Stimulated activated effector memory CD8-positive, alpha-beta T cell treated with anti-CD3 and anti-CD28 coated beads, Interleukin-12 subunit alpha, Interleukin-12 subunit beta, amount 100 ng/mL, for 72 hours (primary cell): ENCODE measurements around the gene USP37.

Experiments
- ATAC-seq: fragments of 150-1000 bp; cut with Tn5 transposase; 2 replicates; pipeline ENCODE4 v1.10.0; 2021
- DNase-seq, 2 donors: peaks; one replicate each; pipeline ENCODE4 v3.0.0; 2021 to 2022; ENCODE audit warnings: low spot score in 2 of 2
- H3K27ac Mint-ChIP-seq: one replicate; pipeline ENCODE4 v1.8.0; 2022; ENCODE audit warnings: mild to moderate bottlenecking, mixed read lengths
- H3K36me3 Mint-ChIP-seq: one replicate; pipeline ENCODE4 v1.8.0; 2022; ENCODE audit warnings: mild to moderate bottlenecking, mixed read lengths
- H3K4me1 Mint-ChIP-seq: one replicate; pipeline ENCODE4 v1.8.0; 2022; ENCODE audit warnings: mixed read lengths
- H3K4me3 Mint-ChIP-seq: one replicate; pipeline ENCODE4 v1.8.0; 2022; ENCODE audit warnings: mild to moderate bottlenecking, mixed read lengths
- H3K9me3 Mint-ChIP-seq: one replicate; pipeline ENCODE4 v1.8.0; 2022; ENCODE audit warnings: mixed read lengths

Gene USP37

GRCh38 chr2:218435003-218435982 lies 132.9 kb downstream of the USP37 start:
- DNase-seq (no peak), ATAC-seq (peak; percentile 14)
- peaks cover 5% of the 10 kb centered on the region for H3K36me3 Mint-ChIP-seq
- H3K4me1 Mint-ChIP-seq: peaks cover 6% of the 10 kb centered on the region
- H3K27ac Mint-ChIP-seq: no peak overlapping the region
- H3K4me3 Mint-ChIP-seq: no peak overlapping the region
- no peaks in the 10 kb centered on the region for H3K9me3 Mint-ChIP-seq

DNA sequence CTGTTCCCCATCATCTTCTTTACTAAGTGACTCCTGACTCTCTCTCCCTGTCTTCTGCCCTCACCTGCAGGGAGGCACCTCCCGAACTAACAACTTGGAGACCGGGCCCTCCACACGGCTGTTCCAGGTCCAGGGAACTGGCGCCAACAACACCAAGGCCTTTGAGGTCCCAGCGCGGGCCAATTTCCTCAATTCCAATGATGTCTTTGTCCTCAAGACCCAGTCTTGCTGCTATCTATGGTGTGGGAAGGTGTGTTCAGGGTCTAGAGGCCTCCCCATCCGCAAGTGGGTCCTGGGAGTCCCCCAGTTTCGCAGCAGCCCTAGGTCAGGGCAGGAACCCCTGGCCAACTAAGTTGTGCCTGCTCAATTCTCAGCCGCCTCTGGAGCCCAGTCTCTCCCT lies 133.7 kb downstream of the USP37 start:
- peaks cover 6% of the 10 kb centered on the region for H3K4me1 Mint-ChIP-seq
- ATAC-seq (no peak), DNase-seq (no peak)
- no peaks in the 10 kb centered on the region for H3K9me3 Mint-ChIP-seq
- no peak overlapping the region for H3K4me3 Mint-ChIP-seq
- H3K36me3 Mint-ChIP-seq: peaks cover 5% of the 10 kb centered on the region
- no peak overlapping the region for H3K27ac Mint-ChIP-seq

DNA sequence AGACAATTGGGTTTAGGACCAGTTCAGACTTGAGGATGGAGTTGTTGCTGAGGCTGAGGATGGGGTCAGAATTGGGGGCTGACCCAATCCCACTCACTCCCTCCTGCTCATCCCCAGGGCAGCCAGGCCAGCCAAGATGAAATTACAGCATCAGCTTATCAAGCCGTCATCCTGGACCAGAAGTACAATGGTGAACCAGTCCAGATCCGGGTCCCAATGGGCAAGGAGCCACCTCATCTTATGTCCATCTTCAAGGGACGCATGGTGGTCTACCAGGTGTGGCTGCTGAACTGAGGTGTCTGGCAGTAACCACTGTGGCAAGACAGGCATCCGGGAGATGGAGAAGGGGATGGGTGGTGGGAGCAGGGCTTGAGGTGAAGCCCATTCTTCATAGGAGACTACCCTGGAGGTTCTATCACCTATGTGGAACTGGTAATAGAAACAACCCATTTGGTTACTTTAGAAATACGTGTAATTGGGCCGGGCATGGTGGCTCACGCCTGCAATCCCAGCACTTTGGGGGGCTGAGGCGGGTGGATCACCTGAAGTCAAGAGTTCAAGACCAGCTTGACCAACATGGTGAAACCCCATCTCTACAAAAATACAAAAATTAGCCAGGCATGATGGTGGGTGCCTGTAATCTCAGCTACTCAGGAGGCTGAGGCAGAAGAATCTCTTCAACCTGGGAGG lies 135.3 kb downstream of the USP37 start:
- no peaks in the 10 kb centered on the region for H3K4me1 Mint-ChIP-seq
- no peaks in the 10 kb centered on the region for H3K9me3 Mint-ChIP-seq
- no peak overlapping the region for H3K4me3 Mint-ChIP-seq
- no peak overlapping the region for H3K27ac Mint-ChIP-seq
- DNase-seq (no peak), ATAC-seq (no peak)
- peaks cover 5% of the 10 kb centered on the region for H3K36me3 Mint-ChIP-seq

GRCh38 chr2:218431878-218432277 lies 136.3 kb downstream of the USP37 start:
- peaks cover 5% of the 10 kb centered on the region for H3K36me3 Mint-ChIP-seq
- H3K4me1 Mint-ChIP-seq: no peaks in the 10 kb centered on the region
- no peak overlapping the region for H3K4me3 Mint-ChIP-seq
- ATAC-seq (no peak), DNase-seq (no peak)
- no peak overlapping the region for H3K27ac Mint-ChIP-seq
- no peaks in the 10 kb centered on the region for H3K9me3 Mint-ChIP-seq

- DNase-seq (no peak), ATAC-seq (no peak)
- Mint-ChIP-seq H3K9me3 (no peaks in the 10 kb centered on the region), H3K36me3 (no peaks in the 10 kb centered on the region), H3K4me3 (no peak overlapping the region), H3K4me1 (no peaks in the 10 kb centered on the region), H3K27ac (peak overlapping the region; percentile 29)
These were observed 137.4 kb downstream of the USP37 start for GRCh38 chr2:218430721-218431120.

- Mint-ChIP-seq H3K4me3 (no peak overlapping the region), H3K27ac (peak overlapping the region; percentile 29), H3K36me3 (no peaks in the 10 kb centered on the region), H3K4me1 (no peaks in the 10 kb centered on the region), H3K9me3 (no peaks in the 10 kb centered on the region)
- no peak for ATAC-seq
- no peak for DNase-seq
These were observed 138.0 kb downstream of the USP37 start for GRCh38 chr2:218429911-218430692.

DNA sequence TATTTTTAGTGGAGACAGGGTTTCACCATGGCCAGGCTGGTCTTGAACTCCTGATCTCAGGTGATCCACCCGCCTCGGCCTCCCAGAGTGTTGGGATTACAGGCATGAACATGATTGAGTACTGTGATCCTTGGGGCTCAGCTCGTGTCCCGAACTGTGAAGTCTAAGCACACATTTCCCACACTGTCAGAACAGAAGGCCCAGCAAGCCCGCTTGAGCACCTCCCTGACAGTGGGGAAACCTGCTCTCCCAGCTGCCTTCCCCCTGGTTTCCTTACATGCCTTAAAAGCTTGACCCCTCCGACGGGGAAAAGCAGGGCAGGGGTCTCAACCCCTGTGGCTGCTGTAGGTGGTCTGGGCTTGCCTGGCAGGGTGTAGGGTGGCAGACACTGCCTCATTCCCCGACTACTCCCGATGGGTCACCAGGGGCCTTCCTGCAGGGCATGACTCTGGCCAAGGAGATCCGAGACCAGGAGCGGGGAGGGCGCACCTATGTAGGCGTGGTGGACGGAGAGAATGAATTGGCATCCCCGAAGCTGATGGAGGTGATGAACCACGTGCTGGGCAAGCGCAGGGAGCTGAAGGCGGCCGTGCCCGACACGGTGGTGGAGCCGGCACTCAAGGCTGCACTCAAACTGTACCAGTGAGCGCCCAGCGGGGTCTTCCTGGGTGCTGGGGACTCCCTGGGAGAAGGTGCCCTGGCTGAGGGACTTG lies 139.1 kb downstream of the USP37 start:
- Mint-ChIP-seq H3K9me3 (no peaks in the 10 kb centered on the region), H3K4me1 (no peaks in the 10 kb centered on the region), H3K4me3 (no peak overlapping the region), H3K27ac (no peak overlapping the region), H3K36me3 (no peaks in the 10 kb centered on the region)
- DNase-seq (no peak), ATAC-seq (no peak)

- DNase-seq (no peak), ATAC-seq (no peak)
- Mint-ChIP-seq H3K9me3 (no peaks in the 10 kb centered on the region), H3K27ac (peak overlapping the region; percentile 38), H3K36me3 (no peaks in the 10 kb centered on the region), H3K4me1 (no peaks in the 10 kb centered on the region), H3K4me3 (no peak overlapping the region)
These were observed 140.4 kb downstream of the USP37 start for GRCh38 chr2:218427741-218428140.

GRCh38 chr2:218425531-218425930 lies 142.6 kb downstream of the USP37 start:
- ATAC-seq (no peak), DNase-seq (no peak)
- Mint-ChIP-seq H3K9me3 (no peaks in the 10 kb centered on the region), H3K4me1 (peaks cover 8% of the 10 kb centered on the region), H3K4me3 (no peak overlapping the region), H3K27ac (peak overlapping the region; percentile 29), H3K36me3 (no peaks in the 10 kb centered on the region)

DNA sequence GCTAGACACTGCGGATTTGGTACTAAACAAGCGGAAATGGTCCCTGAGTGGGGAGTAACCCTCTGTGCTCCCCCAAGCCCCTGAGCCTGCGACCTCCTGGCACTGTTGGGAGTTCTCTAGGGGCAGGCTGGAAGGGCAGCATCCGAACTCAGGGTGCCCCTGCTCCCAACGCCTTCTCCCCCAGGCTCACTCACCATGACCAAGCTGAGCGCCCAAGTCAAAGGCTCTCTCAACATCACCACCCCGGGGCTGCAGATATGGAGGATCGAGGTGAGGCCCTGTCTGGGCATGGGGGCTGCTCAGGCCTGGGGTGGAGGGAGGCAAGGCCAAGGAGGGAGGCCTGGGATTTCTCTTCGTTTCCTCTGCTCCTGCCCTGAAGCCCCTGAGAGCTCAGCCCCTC lies 144.6 kb downstream of the USP37 start:
- Mint-ChIP-seq H3K4me1 (peaks cover 8% of the 10 kb centered on the region), H3K36me3 (no peaks in the 10 kb centered on the region), H3K4me3 (no peak overlapping the region), H3K27ac (peak overlapping the region; percentile 26), H3K9me3 (no peaks in the 10 kb centered on the region)
- no peak for DNase-seq
- ATAC-seq: no peak

DNA sequence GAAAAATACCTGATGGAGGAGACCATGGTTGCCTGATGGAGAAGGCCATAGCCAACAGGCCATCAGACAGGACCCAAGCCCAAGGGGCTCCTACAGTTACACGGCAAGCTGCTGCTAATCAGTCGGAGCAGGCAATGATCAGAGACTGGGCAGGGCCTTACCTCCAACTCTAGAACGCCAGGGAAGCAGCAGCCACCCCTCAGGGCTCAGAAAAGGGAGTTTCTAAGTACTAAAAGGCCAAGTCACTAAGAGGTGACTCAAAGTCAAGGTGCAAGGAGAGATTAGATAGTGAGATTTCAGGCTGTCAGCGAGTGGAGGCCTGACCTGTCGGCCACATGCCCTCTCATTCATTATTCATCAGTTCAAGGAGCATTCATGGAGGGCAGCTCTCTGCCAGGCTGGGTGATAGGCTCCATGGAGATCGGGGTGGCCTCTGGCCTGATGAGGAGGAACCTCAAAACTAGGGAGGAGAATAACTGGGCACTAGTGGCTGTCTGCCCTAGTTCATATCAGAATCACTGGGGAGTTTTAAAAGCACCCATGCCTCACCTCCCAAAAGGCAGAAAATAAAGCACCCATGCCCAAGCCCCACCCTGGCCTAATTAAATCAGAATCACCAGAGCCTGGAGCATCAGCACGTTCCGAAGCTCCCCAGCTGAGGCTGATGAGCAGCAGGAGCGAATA lies 145.6 kb downstream of the USP37 start:
- peaks cover 8% of the 10 kb centered on the region for H3K4me1 Mint-ChIP-seq

GRCh38 chr2:218421027-218421426 lies 147.1 kb downstream of the USP37 start:
- H3K36me3 Mint-ChIP-seq: no peaks in the 10 kb centered on the region

More for the DNA sequence above, 145.6 kb downstream of the USP37 start:
- ATAC-seq (no peak), DNase-seq (no peak)
- H3K36me3 Mint-ChIP-seq: no peaks in the 10 kb centered on the region
- H3K4me3 Mint-ChIP-seq: no peak overlapping the region
- H3K9me3 Mint-ChIP-seq: no peaks in the 10 kb centered on the region
- H3K27ac Mint-ChIP-seq: peak overlapping the region; percentile 26

GRCh38 chr2:218419630-218420216 lies 148.4 kb downstream of the USP37 start:
- Mint-ChIP-seq H3K4me3 (no peak overlapping the region), H3K9me3 (no peaks in the 10 kb centered on the region), H3K4me1 (peaks cover 8% of the 10 kb centered on the region), H3K36me3 (no peaks in the 10 kb centered on the region), H3K27ac (no peak overlapping the region)
- DNase-seq: no peak
- ATAC-seq: no peak

More at GRCh38 chr2:218421027-218421426, 147.1 kb downstream of the USP37 start:
- Mint-ChIP-seq H3K4me3 (no peak overlapping the region), H3K9me3 (no peaks in the 10 kb centered on the region), H3K27ac (no peak overlapping the region), H3K4me1 (peaks cover 8% of the 10 kb centered on the region)
- DNase-seq: no peak
- no peak for ATAC-seq
